DOHH2 (cell line): ENCODE measurements around the gene CMTM4.

ENCODE experiments used
- EZH2phosphoT487 ChIP-seq: fragments of 200-600 bp; sonication (generic); IDR thresholded peaks from 2 replicates; pipeline ENCODE4 v1.6.1; 2017; ENCODE audit warnings: borderline replicate concordance, mild to moderate bottlenecking, antibody characterized with exemption, low read length, moderate library complexity, mixed read lengths
- TF ChIP-seq, protein P1 (sequence below): fragments of 200-600 bp; sonication (generic); IDR thresholded peaks from one replicate; pipeline ENCODE4 v1.5.1; 2014; ENCODE audit warnings: antibody characterized with exemption, mild to moderate bottlenecking, low read depth, low read length; ENCODE audit not compliant: poor library complexity, severe bottlenecking

DNA sequence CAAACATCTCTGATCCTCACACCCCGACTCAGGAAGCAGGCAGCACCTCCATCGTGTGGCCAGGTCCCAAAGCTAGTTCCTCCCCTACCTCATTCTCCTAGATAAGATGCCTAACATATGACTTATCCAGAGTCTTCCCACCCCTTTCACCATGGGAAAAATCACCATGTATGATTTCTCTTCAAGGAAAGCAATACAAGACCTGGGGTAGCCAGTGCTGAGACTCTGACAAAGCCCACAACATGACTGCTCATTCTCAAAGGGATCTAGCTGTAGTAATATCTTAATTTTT, 45.1 kb downstream of the CMTM4 start:
- TF ChIP-seq, protein P1, sequence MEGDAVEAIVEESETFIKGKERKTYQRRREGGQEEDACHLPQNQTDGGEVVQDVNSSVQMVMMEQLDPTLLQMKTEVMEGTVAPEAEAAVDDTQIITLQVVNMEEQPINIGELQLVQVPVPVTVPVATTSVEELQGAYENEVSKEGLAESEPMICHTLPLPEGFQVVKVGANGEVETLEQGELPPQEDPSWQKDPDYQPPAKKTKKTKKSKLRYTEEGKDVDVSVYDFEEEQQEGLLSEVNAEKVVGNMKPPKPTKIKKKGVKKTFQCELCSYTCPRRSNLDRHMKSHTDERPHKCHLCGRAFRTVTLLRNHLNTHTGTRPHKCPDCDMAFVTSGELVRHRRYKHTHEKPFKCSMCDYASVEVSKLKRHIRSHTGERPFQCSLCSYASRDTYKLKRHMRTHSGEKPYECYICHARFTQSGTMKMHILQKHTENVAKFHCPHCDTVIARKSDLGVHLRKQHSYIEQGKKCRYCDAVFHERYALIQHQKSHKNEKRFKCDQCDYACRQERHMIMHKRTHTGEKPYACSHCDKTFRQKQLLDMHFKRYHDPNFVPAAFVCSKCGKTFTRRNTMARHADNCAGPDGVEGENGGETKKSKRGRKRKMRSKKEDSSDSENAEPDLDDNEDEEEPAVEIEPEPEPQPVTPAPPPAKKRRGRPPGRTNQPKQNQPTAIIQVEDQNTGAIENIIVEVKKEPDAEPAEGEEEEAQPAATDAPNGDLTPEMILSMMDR, result no peak
- TF ChIP-seq EZH2phosphoT487, result no peak
